Thyroid gland (tissue), 4 donors: ENCODE data around the gene VPS51.

Experiments used
- CTCF ChIP-seq, 6 experiments: fragments of 200-600 bp in 3 of 6; fragments of 450-650 bp in 3 of 6; sonication (generic) in 3 of 6; IDR thresholded peaks; one replicate each; pipeline ENCODE4 v1.5.1; 2016 to 2019; ENCODE audit warnings: antibody characterized with exemption in 6 of 6, mild to moderate bottlenecking in 2 of 6, inconsistent platforms in 1 of 6, moderate library complexity in 1 of 6
- POLR2A ChIP-seq, 2 donors: fragments of 450-650 bp; IDR thresholded peaks; one replicate each; pipeline ENCODE4 v1.6.1; 2017; ENCODE audit warnings: antibody characterized with exemption in 2 of 2, mild to moderate bottlenecking in 2 of 2, moderate library complexity in 1 of 2

GRCh38 chr11:65116370-65117205, 20.6 kb downstream of the VPS51 start:
- TF ChIP-seq POLR2A (IDR thresholded peaks at IDR 0.05) (no peak), CTCF (IDR thresholded peaks at IDR 0.05) (no peak)
